GF-D8 (cell line): Measurements from ENCODE around the gene KLF2.
"Not testable (repeated sequence)": the region's sequence is repeated elsewhere in the genome, so short reads cannot be mapped to it uniquely, and the experiment has no call there.

ENCODE experiments used
- DNase-seq: peaks from one replicate; lab custom pipeline; 2025; lab: John Stamatoyannopoulos, UW

The KLF2 gene

DNA sequence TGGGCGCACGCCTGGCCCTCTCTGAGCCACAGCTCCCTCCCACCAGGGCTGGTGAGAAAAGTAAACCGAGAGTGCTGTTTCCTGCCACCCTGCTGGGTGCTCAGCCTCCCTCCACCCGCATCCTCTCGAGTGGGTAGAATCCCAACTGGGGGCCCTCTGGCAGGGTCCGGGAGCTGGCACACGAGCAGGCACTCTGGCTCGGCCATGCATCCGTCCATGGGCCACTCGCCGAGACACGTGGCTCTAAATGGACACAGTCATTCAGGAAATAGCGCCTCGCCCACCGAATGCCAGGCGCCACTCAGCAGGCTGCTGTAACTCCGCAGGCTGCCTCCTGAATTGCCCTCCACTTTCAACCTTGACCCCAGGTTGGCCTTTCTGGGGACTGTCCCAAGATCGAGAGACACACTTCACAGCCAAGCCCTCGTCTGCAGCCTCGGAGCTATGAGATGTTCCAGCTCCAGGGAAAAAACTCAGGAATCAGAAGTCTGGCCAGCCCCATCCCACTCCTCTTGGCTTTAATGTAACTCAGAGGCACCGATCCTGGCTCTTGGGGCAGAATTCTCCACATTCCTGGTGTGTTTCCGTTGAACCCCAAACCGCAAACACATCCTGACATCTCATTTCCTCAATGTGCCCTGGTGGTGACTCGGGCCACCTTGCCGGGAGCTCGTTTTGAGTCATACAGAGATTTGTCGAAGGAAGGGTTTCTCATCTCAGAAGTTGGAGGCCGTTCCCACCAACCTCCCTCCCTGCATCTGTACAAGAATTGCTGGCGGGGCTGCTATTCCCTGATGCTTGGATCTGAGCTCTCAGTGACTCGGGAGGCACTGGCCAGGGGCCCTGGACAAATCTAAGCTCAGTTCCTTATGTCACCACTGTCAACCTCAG is 14.1 kb downstream of the KLF2 start:
- no peak for DNase-seq

DNA sequence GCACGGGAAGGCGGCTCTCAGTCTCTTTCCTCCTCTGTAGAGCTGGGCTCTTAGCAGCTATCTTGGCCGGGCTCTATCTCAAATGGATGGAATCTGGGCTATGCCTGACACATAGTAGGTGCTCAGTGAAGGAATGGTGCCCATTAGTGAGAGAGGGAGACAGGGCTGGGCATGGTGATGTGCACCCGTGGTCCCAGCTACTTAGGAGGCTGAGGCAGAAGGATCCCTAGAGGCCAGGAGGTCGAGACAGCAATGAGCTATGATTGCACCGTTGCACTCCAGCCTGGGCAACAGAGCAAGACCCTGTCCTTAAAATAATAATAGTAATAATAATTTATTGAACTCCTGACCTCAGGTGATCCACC is 14.7 kb downstream of the KLF2 start:
- no peak for DNase-seq

DNA sequence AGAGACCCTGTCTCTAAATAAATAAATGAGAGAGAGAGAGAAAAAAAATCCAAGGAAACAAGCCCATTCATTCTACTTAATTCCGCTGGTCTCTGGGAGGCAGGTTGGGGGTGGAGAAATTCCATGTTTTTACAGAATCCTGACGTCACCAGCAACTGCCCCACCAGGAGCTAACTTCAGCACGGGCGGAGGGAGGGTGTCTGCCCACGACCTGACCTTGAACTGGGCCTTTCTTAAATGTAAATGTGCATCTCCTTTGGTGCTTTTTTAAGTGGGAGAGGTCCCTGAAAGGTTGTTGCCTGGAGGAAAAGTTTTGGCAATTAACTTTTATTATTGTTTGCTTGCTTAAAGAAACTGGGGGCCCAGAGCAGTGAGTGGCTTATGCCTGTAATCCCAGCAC is 15.5 kb downstream of the KLF2 start:
- no peak for DNase-seq

DNA sequence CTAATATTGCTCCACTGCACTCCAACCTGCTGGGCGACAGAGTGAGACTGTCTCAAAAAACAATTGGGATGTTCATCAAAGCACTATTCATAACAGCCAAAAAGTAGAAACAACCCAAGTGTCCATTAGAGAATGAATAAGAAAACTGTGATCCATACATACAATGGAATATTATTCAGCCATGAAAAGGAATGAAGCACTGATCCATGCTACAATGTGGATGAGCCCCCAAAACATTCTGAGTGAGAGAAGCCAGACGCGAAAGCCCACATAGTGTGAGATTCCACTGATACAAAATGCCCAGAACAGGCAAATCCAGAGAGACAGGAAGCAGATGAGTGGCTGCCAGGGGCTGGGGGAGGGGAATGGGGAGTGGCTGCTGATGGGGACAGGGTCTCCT is 16.0 kb downstream of the KLF2 start:
- DNase-seq, result no peak

DNA sequence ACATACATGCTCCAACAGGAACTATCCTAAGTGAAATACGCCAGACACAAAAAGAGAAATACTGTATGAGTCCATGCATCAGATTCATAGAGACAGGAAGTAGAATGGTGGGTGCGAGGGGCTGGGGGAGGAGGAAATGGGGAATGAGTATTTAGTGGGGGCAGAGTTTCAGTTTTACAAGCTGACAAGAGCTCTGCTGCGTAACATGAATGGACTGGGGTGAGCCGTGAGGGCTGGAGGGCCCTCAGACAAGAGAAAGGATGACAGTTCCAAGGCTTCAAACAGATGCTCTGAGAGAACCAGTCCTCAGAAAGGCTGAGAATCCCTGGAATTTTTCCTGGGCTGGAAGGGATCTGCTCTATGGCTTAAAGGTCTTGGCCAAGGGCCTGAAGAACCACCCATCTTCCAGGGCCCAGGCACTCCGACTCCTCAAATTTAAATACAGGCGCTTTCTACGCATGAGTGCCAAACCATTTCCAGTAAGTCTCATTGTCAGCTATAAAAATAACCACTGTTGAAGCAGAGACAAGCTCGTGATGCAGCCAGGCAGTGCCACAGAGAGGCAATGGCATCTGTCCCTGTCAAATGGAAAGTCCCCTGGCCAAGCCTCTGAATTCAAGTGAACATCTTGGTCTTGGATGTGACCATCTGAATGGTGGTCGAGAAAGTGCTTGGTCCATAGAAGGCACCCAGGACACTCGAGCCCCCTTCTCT is 17.5 kb downstream of the KLF2 start:
- DNase-seq, result no peak

DNA sequence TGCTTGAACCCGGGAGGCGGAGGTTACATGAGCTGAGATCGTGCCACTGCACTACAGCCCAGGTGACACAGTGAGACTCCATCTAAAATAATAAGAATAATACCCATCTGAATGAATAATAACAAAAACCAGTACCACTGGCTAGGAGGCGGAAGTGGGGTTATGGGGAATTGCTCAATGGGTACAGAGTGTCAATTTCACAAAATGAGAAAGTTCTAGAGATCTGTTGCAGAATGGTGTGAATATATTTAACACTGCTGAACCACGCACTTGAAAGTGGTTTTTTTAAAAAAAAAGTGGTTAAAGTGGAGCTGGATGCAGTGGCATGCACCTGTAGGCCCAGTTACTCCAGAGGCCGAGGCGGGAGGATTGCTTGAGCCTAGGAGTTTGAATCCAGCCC is 18.5 kb downstream of the KLF2 start:
- no peak for DNase-seq

DNA sequence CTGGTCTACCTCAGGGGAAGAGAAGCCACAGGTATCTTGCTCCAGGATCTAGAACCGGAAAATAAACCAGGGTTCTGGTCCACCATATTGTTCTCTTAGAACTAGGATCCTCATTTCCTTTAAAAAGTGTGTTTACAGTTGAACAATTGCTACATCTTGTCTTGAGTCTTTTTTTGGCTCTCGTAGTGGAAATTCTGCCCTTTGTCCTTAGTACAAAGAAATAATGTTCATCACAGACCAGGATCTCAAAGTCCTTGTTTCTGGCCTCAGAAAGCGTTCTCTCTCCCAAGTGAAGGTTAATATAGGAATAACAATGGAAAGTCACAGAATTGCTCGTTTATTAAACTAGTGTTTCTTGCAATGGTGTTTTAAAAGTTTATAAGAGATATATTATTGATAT is 20.8 kb downstream of the KLF2 start:
- DNase-seq, result no peak

DNA sequence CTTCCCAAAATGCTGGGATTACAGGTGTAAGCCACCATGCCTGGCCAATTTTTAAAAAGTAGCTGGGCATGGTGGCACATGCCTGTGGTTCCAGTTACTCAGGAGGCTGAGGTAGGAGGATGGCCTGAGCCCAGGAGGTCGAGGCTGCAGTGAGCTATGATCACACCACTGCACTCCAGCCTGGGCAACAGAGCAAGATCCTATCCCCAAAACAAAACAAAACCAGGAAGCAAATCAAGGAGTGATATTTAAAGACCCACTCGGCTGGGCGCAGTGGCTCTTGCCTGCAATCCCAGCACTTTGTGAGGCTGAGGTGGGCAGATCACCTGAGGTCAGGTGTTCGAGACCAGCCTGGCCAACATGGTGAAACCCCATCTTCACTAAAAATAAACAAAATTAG is 22.5 kb downstream of the KLF2 start:
- not testable (repeated sequence) for DNase-seq

DNA sequence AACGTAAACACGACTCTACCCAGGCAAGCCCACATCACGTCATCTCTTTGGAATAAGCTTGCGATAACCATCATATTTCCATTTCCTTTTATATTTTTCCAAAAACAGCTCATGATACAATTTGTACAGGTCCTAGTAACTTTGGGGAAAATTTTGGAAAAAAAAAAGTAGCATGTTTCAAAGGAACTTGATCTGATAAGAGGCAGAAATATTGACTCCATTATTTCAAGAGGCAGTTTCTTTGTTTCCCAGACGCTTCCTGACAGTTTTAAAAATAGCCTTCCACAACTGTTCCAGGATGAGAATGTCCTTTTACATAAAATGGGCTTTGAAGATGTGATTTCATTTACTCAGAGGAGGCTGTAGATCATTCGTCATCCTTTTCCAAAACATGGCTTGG is 23.1 kb downstream of the KLF2 start:
- no peak for DNase-seq

DNA sequence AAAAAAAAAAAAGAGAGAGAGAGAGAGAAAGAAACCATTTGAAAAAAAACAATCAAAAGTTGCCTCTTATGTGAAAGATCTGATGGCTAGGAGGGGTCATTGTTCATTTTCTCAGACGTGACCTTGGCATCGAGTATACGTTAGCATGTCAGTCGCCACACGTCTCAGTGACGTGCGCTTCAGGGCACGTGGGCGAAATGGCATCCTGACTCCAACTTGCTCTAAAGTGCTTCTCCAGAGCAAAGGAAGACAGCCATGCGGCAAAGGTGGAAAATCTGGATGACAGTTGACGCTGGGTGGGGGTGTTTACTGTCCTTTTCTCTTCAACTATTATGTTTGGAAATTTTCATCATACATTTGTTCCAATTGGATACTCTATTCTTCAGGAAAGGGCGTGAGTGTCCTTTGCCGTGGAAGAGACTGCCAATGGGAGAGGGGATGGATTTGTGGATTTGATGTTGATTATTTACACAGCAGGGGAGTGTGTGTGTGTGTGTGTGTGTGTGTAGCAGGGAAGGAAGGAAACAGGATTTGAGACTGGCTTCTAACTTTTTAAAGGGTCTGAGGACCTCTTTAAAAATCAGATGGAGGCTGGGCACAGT is 25.0 kb downstream of the KLF2 start:
- DNase-seq, result no peak

DNA sequence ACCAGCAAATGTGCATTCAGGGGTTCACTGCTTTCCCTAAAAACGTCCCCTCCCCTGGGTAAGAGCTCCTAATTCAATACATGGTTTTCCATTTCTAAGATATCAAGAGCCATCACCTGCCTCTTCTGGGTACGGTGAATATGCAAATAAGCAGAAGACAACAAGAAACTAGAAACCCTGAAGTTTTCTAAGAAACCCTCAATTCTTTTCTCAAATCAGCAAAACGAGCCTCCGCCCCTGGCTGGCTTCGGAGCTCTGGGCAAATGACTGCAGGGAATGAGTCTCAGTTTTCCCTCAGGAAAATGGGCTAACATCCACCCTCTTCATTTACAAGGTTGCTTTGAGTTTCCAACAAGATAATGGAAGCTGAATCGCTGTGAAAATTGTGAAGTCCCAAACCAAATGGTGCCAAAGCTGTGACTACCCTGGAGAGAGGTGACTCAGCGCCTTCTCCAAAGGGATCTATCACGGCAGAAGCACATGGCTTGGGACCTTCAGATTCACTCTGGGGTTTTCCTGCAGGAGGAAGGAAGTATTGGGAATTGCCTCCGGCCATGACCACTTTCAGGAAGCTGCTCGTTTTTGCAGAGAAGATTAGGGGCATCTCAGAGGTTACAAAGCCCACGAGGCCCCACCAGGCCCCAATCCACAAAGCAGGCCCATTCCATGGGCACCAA is 26.6 kb downstream of the KLF2 start:
- no peak for DNase-seq

DNA sequence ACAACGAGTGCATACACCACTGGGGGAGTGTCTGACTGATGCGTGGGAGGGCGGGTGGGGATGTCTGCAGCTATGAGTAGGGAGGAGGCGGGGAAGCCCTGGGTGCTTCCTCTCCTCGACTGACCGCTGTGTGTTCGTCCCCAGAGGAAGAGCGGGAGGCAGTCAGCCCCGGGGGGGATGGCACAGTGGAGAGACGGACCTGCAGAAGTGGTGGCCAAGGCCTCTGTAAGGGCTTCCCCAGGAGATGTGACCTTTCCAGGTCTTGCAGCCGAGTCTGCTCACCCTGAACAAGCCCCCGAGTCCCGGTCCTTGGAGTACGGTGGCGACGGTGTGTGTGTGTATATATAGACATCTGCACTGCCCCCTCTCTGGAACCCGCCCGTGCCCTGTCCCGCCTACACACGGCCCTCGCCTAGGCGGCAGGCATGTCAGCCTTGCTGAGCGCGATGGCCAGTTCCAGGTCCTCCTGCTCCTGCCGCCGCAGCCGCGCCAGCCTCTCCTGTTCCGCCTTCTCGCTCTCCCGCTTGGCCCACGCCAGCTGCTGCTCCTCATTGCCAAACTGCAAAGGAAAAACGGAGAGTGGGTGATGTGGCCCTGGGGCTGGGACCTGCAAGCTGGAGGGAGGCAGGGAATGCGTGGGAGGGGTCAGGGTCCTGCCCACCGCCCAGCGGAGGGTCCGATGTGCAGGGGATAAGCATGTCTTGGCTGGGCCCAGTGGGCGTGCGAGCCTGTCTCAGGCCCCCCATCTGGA is 30.8 kb downstream of the KLF2 start:
- no peak for DNase-seq

DNA sequence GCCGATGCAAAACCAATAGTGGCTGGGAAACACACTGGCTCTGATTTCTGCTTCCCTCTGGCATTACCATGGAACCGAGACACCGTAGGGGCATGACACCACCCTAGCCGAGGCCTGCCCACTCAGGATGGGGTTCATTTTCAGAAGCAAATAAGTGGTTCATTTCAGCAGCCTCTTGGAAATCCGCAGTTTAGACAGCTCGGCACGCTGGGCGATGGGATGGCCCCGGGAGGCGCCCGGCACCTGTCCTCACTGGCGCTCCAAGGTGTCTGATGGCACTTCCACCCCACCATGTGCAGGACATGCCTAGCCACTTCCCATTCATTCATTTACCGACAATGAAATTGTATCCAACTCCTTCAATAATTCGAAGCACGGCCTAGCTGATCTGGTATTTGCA is 33.8 kb downstream of the KLF2 start:
- no peak for DNase-seq

DNA sequence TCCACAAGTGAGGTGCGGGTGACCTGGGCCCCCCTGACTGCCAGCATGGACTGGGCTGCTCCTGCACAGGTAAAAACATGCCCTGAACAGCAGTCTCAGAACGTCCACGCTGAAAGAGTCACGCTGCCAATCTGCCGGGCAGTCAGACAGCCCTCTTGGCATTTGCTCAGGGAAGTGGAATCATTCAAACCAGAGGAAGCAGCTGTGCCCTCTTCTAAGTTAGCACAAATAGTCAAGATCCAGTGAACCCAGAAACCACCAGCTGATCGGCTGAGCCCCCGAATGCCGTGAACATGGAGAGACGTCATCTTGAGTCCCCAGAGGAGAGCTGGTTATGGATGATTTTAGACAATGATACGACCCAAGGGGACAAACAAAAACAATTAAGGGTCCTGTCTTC is 34.4 kb downstream of the KLF2 start:
- no peak for DNase-seq

DNA sequence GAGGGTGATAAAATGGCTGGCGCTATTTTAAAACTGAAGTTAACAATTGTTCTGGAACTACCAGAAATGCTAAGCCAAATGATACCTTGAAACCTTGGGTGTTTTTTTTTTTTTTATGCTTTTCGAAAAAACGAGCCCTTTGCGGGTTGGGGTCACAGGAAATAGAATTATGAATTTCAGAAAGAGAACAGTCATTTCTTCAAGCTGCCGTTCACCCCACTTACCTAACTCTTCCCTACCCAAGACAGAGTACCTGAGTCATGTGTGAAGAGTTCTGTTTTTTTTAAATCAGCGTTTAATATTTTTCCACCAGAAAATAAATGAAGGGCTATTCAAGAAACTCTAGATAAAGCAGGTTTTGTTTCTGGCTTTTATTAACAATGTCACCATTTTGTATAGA is 35.3 kb downstream of the KLF2 start:
- no peak for DNase-seq

DNA sequence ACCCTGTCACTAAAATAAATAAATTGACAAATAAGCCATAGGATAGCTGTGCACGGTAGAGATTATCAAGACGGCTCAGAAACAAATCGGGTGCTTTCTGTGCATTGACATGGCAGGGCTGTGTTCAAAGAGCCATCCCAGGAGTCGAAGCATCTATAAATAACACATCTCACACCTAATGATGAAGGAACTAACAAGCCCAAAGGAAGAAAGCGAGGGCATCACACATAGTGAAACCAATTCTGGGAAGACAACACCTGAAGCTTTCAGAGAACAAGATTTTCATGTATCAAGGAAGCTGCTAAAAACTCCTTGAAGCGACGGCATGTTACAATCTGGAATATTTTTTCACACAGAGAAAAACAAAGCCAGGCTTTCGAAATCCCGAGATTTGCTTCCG is 36.1 kb downstream of the KLF2 start:
- no peak for DNase-seq

DNA sequence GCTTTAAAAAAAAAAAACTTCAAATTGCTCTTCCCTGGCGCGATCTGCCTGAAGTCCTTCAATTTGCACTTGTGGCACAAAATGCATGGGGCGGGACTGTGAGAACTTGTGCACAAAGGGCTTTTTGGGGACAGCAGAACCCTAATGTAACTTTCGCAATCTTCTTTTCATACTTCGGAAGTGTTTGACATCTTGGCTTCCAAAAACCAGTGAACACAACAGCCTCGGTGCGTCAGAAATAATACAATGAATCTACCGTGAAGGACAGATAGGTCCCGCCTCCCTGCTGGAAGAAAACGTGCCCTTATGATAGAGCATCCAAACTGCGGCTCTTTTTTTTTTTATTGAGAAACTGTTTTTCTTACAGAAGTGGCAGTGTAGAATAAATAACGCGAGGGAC is 36.6 kb downstream of the KLF2 start:
- DNase-seq, result no peak

DNA sequence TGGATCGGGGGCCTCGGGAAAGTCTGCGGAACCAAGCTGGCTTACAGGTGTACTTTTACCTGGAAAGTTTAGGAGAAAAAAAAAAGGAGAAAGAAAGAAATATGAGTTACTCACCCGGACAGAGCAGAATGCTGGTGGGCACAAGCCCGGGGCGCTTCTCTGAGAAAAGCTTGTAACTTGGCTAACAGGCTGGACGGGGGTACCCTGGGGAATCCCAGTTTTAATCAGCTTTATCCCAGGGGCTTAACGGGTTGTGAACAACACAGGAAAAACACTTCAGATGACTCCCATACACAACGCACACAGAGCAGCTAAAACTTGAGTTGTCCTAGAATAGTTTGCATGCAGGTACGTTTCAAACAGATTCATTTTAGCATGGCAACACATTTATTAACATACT is 37.3 kb downstream of the KLF2 start:
- DNase-seq, result no peak

DNA sequence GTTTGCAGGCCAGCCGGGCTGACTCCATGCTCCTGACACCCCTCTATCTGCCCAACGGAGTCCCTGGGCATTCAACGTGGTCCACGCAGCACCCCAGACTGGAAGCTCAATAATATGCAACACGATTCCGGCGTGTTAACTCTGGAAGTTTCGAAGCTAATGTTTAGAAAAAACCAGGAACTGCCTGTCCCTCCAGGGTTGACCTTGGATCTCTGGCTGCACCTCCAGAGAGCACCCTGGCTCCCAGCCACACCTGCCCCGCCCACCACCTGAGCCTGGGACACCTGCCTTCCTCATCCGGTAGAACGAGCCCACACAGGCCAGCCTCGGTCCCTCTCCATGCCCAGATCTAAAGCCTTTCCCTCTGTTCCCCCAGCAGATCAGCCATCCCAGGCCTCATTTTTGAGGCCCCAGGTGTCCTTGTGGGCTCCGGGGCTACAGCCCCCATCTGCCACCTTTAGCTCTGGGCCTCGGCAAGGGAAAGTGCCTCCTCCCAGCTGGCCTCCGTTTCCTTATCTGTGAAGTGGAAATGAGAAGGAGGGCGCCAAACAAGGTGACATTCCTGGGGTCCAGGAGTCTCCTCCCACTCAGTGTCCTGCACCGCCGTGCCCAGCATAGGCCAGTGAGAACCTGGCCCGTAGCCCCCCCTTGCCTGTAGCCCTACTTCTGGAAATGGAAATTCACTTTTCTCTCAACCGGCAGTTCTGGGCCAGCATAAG is 38.7 kb downstream of the KLF2 start:
- DNase-seq, result no peak

DNA sequence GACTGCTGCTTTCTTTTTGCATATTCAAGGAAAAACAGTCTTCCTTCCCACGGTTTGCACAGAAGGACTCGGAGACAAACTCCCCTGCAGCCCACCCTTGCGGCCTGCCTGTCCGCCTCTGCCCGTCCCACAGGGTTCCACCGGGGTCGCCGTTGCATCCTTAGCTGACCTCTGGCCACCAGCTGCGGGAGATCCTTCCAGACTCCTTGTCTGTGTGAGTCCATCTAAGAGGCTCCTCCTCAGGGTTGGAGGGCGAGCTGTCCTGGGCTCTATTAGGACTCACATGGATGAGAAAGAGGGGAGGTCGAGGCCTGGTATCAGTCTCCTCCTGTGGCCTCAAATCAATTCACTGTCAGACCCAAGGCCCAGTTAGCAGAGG is 39.2 kb downstream of the KLF2 start:
- DNase-seq, result no peak

DNA sequence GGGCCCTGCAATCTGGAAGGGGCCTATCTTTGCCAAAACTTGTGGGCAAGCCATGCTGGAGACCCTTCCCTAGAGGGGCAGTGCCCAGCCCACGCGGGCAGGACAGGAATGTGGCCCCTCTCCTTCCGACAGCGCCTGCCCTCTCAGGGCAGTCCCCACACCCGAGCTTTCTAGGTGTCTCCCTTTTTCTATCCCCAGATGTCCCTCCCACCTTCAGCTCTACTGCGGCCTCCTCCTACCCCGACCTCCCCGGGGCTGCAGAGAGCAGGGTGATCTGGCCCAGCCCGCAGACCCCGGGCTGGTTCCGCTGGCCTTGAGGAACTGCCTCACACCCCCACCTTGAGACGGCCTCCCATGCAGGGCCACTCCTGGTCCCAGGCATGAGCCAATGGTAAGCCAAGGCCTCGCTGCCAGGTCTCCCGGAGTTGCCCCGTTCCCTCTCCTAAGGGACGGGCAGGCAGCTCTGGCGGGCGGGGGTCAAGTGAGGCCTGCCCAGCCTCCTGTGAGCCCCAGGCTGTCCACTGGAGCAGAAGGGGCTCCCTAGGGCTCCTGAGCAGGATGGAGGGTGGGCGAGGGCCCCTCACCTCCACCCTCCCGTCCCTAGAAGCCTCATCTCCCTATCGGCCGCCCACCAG is 39.7 kb downstream of the KLF2 start:
- DNase-seq, result no peak
